Right lobe of liver (tissue), 6 donors: ENCODE measurements around the gene GCC2. TPM values are rescaled to one million over a fixed set of nuclear protein-coding genes. Genes with fewer than 3 reads are reported as not detected.

Experiments used
- ATAC-seq, 4 donors: fragments of 200-7000 bp; cut with Tn5 transposase; one replicate each; pipeline ENCODE4 v1.9.1; 2020; ENCODE audit warnings: mild to moderate bottlenecking in 4 of 4, moderate library complexity in 4 of 4
- DNase-seq, 3 donors: peaks; one replicate each; pipeline ENCODE4 v3.0.0-alpha.2; 2020
- H3K27ac ChIP-seq, 3 donors: fragments of 200-600 bp; one replicate each; pipeline ENCODE4 v1.8.0; 2022
- H3K27me3 ChIP-seq, 2 donors: fragments of 200-600 bp; one replicate each; pipeline ENCODE4 v1.8.0; 2022
- H3K36me3 ChIP-seq, 4 donors: fragments of 200-600 bp; sonication (generic) in 1 of 4; one replicate each; pipeline versions ENCODE4 v1.5.1 to v1.8.0; 2017 to 2022; ENCODE audit warnings: control low read depth in 1 of 4
- H3K4me1 ChIP-seq, 4 donors: fragments of 200-600 bp; sonication (generic) in 1 of 4; one replicate each; pipeline versions ENCODE4 v1.5.1 to v1.8.0; 2017 to 2022; ENCODE audit warnings: control low read depth in 1 of 4
- H3K4me3 ChIP-seq, 3 donors: fragments of 200-600 bp; one replicate each; pipeline ENCODE4 v1.8.0; 2022
- H3K9me3 ChIP-seq, 4 donors: fragments of 200-600 bp; sonication (generic) in 1 of 4; one replicate each; pipeline versions ENCODE4 v1.5.1 to v1.8.0; 2017 to 2022; ENCODE audit warnings: control low read depth in 1 of 4
- POLR2A ChIP-seq: fragments of 450-650 bp; IDR thresholded peaks from one replicate; pipeline ENCODE4 v1.6.1; 2017; ENCODE audit warnings: antibody characterized with exemption, mild to moderate bottlenecking
- WGBS: methylation state at CpG from one replicate; pipeline ENCODE4 v1.1.6; 2018; ENCODE audit warnings: low coverage, low lambda C conversion rate; ENCODE audit not compliant: insufficient coverage; ENCODE audit errors: missing lambda C conversion rate; 5-methylcytosine and 5-hydroxymethylcytosine counted together
- intact Hi-C, 2 donors: fragments of 100-400 bp; cut with DNase I; formaldehyde crosslinking; loops; one replicate each; pipeline versions ENCODE4 v1.11.2 to v1.14.1; 2022
- total RNA-seq, 6 experiments: library from RNA; depleted of rRNA in 2 of 6; stranded (reverse); fragments of >200 nt in 2 of 6; fragmentation: NEBNext Ultra II Directional in 3 of 6; extraction: Animal tissue kit (Norgen Biotek cat#: 25700) in 3 of 6; gene quantifications; one replicate each; pipeline versions ENCODE4 v1.1.0 to v1.2.4, GENCODE V29; 2016 to 2023
- TF ChIP-seq, protein P1 (sequence below), 4 donors: fragments of 200-600 bp in 3 of 4; fragments of 450-650 bp in 1 of 4; IDR thresholded peaks; one replicate each; pipeline versions ENCODE4 v1.5.1 to v1.8.0; 2016 to 2022; ENCODE audit warnings: antibody characterized with exemption in 4 of 4, mild to moderate bottlenecking in 2 of 4
- donor health status: DM: no; HTN: yes; CAD: no.
- donor health status: DM: no; HTN: no; CAD: no.
- donor health status: DM: no; HTN: no; CAD: no.
- donor health status: DM: no; HTN: yes; CAD: no.
- donor health status: DM: no; HTN: yes; CAD: no.

GCC2 gene
- total RNA-seq, 6 experiments from 2014 or later: 11.9 to 24.7 (median 17.7) TPM

DNA sequence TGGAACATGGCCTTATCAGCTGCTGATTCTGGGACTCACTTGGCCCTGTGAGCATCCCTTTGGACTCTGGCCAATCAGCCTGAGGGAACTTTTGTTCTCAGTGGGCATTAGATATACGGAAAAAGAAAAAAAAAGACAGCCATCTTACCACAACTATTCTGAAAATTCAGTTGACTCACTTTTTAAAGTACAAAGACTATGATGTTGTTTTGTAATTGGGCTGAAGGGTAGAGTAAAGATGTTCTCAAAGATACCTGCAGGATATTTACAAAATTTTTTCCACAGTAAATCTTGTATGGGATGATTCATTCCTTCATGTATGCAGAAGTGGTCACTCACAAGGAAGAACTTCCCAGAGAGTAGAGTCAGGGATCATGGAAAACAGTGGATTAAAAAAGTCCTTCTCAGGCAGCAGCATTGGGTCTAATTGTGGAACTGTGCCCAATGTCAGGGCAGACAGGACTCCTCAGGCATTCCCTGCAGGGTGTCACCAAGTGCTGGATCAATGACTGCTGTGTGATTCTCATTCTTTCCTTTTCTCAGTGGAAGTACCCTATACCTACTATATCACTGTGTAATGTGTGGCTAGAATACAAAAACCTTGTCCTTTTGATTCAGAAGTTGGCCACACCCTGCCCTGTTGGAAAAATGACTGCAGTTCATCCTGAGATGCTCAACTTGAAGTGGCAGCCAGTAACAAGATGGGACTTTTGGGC is 35.9 kb upstream of the GCC2 start:
- TF ChIP-seq, protein P1, sequence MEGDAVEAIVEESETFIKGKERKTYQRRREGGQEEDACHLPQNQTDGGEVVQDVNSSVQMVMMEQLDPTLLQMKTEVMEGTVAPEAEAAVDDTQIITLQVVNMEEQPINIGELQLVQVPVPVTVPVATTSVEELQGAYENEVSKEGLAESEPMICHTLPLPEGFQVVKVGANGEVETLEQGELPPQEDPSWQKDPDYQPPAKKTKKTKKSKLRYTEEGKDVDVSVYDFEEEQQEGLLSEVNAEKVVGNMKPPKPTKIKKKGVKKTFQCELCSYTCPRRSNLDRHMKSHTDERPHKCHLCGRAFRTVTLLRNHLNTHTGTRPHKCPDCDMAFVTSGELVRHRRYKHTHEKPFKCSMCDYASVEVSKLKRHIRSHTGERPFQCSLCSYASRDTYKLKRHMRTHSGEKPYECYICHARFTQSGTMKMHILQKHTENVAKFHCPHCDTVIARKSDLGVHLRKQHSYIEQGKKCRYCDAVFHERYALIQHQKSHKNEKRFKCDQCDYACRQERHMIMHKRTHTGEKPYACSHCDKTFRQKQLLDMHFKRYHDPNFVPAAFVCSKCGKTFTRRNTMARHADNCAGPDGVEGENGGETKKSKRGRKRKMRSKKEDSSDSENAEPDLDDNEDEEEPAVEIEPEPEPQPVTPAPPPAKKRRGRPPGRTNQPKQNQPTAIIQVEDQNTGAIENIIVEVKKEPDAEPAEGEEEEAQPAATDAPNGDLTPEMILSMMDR (IDR thresholded peaks at IDR 0.05): no peak
- no peak for TF ChIP-seq POLR2A
- Histone ChIP-seq H3K4me1 (no peaks in the 10 kb centered on the region), H3K27me3 (no peaks in the 10 kb centered on the region), H3K9me3 (no peaks in the 10 kb centered on the region), H3K36me3 (no peaks in the 10 kb centered on the region), H3K27ac (no peak overlapping the region), H3K4me3 (no peak overlapping the region)
- DNase-seq: no peak
- intact Hi-C loops: no loop called here
- no peak for ATAC-seq
- 46% methylated on average over 1 of the region's 1 CpG for WGBS

DNA sequence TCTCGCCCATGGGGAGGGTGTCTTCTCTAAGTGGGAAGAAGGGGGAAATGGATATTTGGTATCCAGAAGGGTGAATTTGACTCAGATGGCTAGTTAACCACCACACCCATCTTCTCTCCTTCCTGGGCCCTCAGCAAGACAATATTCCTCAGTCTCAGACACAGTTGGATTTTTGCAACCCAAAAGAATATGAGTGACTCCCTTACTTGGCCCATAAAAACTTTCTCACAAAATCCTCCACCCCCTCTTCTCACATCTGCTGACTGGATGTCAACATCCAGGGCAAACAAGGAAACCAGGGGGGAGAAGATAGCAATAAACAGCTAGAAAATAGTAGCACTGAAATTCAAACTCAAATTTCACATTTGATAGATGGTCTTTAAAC is 35.3 kb upstream of the GCC2 start:
- no peak overlapping the region for H3K27ac ChIP-seq
- intact Hi-C loops: no loop called here
- WGBS: no CpG with 5 or more reads among the region's 1 CpG
- H3K4me1 ChIP-seq: no peaks in the 10 kb centered on the region
- no peak overlapping the region for H3K4me3 ChIP-seq
- H3K36me3 ChIP-seq: no peaks in the 10 kb centered on the region
- H3K27me3 ChIP-seq: no peaks in the 10 kb centered on the region
- ATAC-seq (no peak), DNase-seq (no peak)
- H3K9me3 ChIP-seq: no peaks in the 10 kb centered on the region
- no peak for TF ChIP-seq POLR2A
- TF ChIP-seq, protein P1 (IDR thresholded peaks at IDR 0.05): no peak

DNA sequence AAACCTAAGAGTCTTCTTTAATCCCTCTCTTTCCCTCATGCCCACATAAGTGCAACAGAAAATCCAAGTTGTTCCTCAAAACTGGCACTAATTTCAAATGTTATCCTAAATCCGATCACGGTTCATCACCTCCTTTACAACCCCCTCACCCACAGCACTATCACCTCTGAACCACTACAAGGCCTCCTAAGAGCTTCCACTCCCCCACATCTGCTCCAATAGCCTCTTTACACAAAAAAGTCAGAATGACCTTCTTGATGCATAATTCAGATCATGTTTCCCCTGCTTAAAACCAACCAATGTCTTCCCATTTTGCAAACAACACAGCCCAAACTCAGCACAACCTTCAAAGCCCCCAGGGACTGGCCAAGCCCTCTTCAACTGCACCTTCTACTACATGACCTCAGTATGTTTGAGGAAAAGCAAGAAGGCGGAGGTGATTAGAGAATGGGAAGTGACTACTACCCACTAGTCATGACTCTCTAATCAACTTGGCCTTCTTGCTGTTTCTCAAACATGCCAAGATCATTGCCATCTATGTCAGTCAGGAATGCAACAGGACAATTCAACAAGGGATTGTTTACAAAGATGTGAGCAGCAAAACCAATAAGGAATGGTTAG is 34.6 kb upstream of the GCC2 start:
- WGBS: 91% methylated on average over 3 of the region's 3 CpGs

DNA sequence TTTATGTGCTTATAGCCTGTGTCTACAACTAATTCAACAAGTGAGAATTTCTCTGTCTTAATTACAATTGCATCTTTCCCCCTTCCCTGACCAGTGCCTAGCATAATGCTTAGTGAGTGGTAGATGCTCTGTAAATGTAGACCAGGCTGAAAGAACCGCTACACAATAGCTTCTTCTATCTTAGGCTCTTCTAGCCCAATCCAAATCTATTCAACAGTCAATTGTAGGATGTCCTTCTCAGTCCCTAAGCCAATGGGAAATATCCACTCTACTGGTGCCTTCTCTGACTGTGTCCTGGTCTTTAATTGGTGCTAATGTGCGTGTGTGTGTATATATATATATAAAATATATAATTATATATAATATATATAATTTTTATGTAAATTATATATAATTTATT is 34.1 kb upstream of the GCC2 start:
- 89% methylated on average over 2 of the region's 2 CpGs for WGBS
- no peaks in the 10 kb centered on the region for H3K9me3 ChIP-seq
- H3K27ac ChIP-seq: no peak overlapping the region
- ATAC-seq: no peak
- DNase-seq: no peak
- no peaks in the 10 kb centered on the region for H3K27me3 ChIP-seq
- no peaks in the 10 kb centered on the region for H3K4me1 ChIP-seq
- H3K36me3 ChIP-seq: no peaks in the 10 kb centered on the region
- no peak overlapping the region for H3K4me3 ChIP-seq
- intact Hi-C loops: no loop called here
- TF ChIP-seq POLR2A: no peak
- TF ChIP-seq, protein P1 (IDR thresholded peaks at IDR 0.05): no peak

More for the DNA sequence above, 34.6 kb upstream of the GCC2 start:
- intact Hi-C loops: no loop called here
- no peaks in the 10 kb centered on the region for H3K9me3 ChIP-seq
- TF ChIP-seq POLR2A: no peak
- TF ChIP-seq, protein P1 (IDR thresholded peaks at IDR 0.05): no peak
- DNase-seq: no peak
- H3K27me3 ChIP-seq: no peaks in the 10 kb centered on the region
- H3K27ac ChIP-seq: no peak overlapping the region
- no peaks in the 10 kb centered on the region for H3K4me1 ChIP-seq
- H3K36me3 ChIP-seq: no peaks in the 10 kb centered on the region
- no peak overlapping the region for H3K4me3 ChIP-seq
- ATAC-seq: no peak
